Endodermal cell (in vitro differentiated cells): ENCODE data around the gene GABRA4. TPM values are rescaled to one million over a fixed set of nuclear protein-coding genes. Genes with fewer than 3 reads are reported as not detected.

Experiments used
- DNase-seq: peaks from one replicate; pipeline ENCODE4 v3.0.0-alpha.2; 2017
- H3K27ac ChIP-seq: 2 replicates; pipeline ENCODE4 v1.5.1; 2013; ENCODE audit warnings: mild to moderate bottlenecking, low read depth, low read length, moderate library complexity
- H3K27me3 ChIP-seq: 2 replicates; pipeline ENCODE4 v1.6.1; 2013; ENCODE audit warnings: mild to moderate bottlenecking, low read length, moderate library complexity; ENCODE audit not compliant: insufficient read depth, control insufficient read depth, poor library complexity, severe bottlenecking
- H3K36me3 ChIP-seq: 2 replicates; pipeline ENCODE4 v1.7.0; 2013; ENCODE audit warnings: mild to moderate bottlenecking, low read length, moderate library complexity; ENCODE audit not compliant: control insufficient read depth, insufficient read depth
- H3K4me1 ChIP-seq: one replicate; pipeline ENCODE4 v1.7.0; 2013; ENCODE audit warnings: low read length; ENCODE audit not compliant: control insufficient read depth, insufficient read depth
- H3K4me3 ChIP-seq: 2 replicates; pipeline ENCODE4 v1.5.1; 2013; ENCODE audit warnings: mild to moderate bottlenecking, low read length, moderate library complexity
- H3K9ac ChIP-seq: 2 replicates; pipeline ENCODE4 v1.6.1; 2013; ENCODE audit warnings: mild to moderate bottlenecking, low read length, moderate library complexity; ENCODE audit not compliant: poor library complexity, severe bottlenecking; ENCODE audit errors: extremely low read depth
- H3K9me3 ChIP-seq: 2 replicates; pipeline ENCODE4 v1.6.1; 2013; ENCODE audit warnings: mild to moderate bottlenecking, low read length, moderate library complexity; ENCODE audit not compliant: control insufficient read depth
- H3K27ac Mint-ChIP-seq: 2 replicates; pipeline ENCODE4 v1.8.0; 2020; ENCODE audit warnings: mixed read lengths
- H3K27me3 Mint-ChIP-seq: 2 replicates; pipeline ENCODE4 v1.8.0; 2021; ENCODE audit warnings: mild to moderate bottlenecking, mixed read lengths; ENCODE audit not compliant: insufficient read depth
- H3K36me3 Mint-ChIP-seq: 2 replicates; pipeline ENCODE4 v1.8.0; 2020; ENCODE audit warnings: low read depth, mixed read lengths
- H3K4me1 Mint-ChIP-seq: 2 replicates; pipeline ENCODE4 v1.8.0; 2020; ENCODE audit warnings: mixed read lengths
- H3K4me3 Mint-ChIP-seq: 2 replicates; pipeline ENCODE4 v1.8.0; 2020; ENCODE audit warnings: mild to moderate bottlenecking, moderate library complexity, mixed read lengths
- H3K9me3 Mint-ChIP-seq: 2 replicates; pipeline ENCODE4 v1.8.0; 2020; ENCODE audit warnings: mild to moderate bottlenecking, mixed read lengths
- CTCF ChIP-seq: fragments of 200-600 bp; sonication (generic); conservative IDR thresholded peaks from 2 replicates; pipeline ENCODE4 v1.5.0; 2021; ENCODE audit warnings: antibody characterized with exemption, mild to moderate bottlenecking
- WGBS, 2 experiments: methylation state at CpG; one replicate each; pipeline versions ENCODE4 v1.1.5 to v1.1.7; 2013; ENCODE audit warnings: missing lambda C conversion rate in 2 of 2, mixed read lengths in 1 of 2; ENCODE audit not compliant: insufficient coverage in 1 of 2, insufficient read length in 1 of 2; 5-methylcytosine and 5-hydroxymethylcytosine counted together
- total RNA-seq, 2 donors: library from RNA; stranded (reverse); fragmentation: NEBNext Ultra II Directional in 1 of 2; extraction: Animal tissue kit (Norgen Biotek cat#: 25700) in 1 of 2; gene quantifications; 2 replicates in 1 of 2; 3 replicates in 1 of 2; pipeline ENCODE4 v1.2.1, GENCODE V29; 2021

The GABRA4 gene
- total RNA-seq, 2 donors from 2014 or later, result 0.37 TPM; not detected in 1

- H3K27me3 Mint-ChIP-seq, result no peaks in the 10 kb centered on the region
- H3K4me1 ChIP-seq, result no peaks in the 10 kb centered on the region
These were observed 68.4 kb downstream of the GABRA4 start for GRCh38 chr4:46924789-46925529.

GRCh38 chr4:46922205-46922604 lies 71.2 kb downstream of the GABRA4 start:
- Mint-ChIP-seq H3K27me3 (no peaks in the 10 kb centered on the region), H3K4me3 (no peak overlapping the region), H3K4me1 (no peaks in the 10 kb centered on the region), H3K27ac (no peak overlapping the region), H3K9me3 (no peaks in the 10 kb centered on the region), H3K36me3 (no peaks in the 10 kb centered on the region)
- no peak for DNase-seq
- Histone ChIP-seq H3K9ac (no peak overlapping the region), H3K4me1 (no peaks in the 10 kb centered on the region), H3K36me3 (no peaks in the 10 kb centered on the region), H3K27me3 (no peaks in the 10 kb centered on the region), H3K27ac (no peak overlapping the region), H3K9me3 (no peaks in the 10 kb centered on the region), H3K4me3 (no peak overlapping the region)
- 90% methylated on average over 3 of the region's 3 CpGs; no CpG with 5 or more reads in 1 of the 2 experiments for WGBS, 2 experiments
- TF ChIP-seq CTCF, result no peak

More at GRCh38 chr4:46924789-46925529, 68.4 kb downstream of the GABRA4 start:
- no peak overlapping the region for H3K27ac ChIP-seq
- no peak for DNase-seq
- TF ChIP-seq CTCF, result no peak
- Mint-ChIP-seq H3K4me1 (no peaks in the 10 kb centered on the region), H3K4me3 (no peak overlapping the region), H3K27ac (no peak overlapping the region), H3K36me3 (no peaks in the 10 kb centered on the region), H3K9me3 (no peaks in the 10 kb centered on the region)
- H3K27me3 ChIP-seq, result no peaks in the 10 kb centered on the region
- H3K36me3 ChIP-seq, result no peaks in the 10 kb centered on the region
- no peak overlapping the region for H3K9ac ChIP-seq
- H3K4me3 ChIP-seq, result no peak overlapping the region
- no peaks in the 10 kb centered on the region for H3K9me3 ChIP-seq

- Histone ChIP-seq H3K27me3 (no peaks in the 10 kb centered on the region), H3K27ac (no peak within 1 kb of the TSS), H3K9ac (no peak within 1 kb of the TSS), H3K36me3 (no peaks in the 10 kb centered on the region), H3K9me3 (no peaks in the 10 kb centered on the region), H3K4me1 (no peaks in the 10 kb centered on the region), H3K4me3 (no peak within 1 kb of the TSS)
- H3K9me3 Mint-ChIP-seq, result peaks cover 1% of the 10 kb centered on the region
- H3K4me1 Mint-ChIP-seq, result no peaks in the 10 kb centered on the region
- no peak for DNase-seq
- WGBS, 2 experiments, result 92 to 98% methylated on average over 8 to 12 of the region's 12 CpGs
- no peaks in the 10 kb centered on the region for H3K36me3 Mint-ChIP-seq
- H3K4me3 Mint-ChIP-seq, result no peak within 1 kb of the TSS
- no peaks in the 10 kb centered on the region for H3K27me3 Mint-ChIP-seq
- no peak within 1 kb of the TSS for H3K27ac Mint-ChIP-seq
- no peak for TF ChIP-seq CTCF
These were observed 84.3 kb downstream of the GABRA4 start, which contains the start of gene COX7B2 for GRCh38 chr4:46909078-46909477. COX7B2 (minus strand) TSS chr4:46909245; CDS start chr4:46735192, 174,053 bp downstream.
